KG1 (cell line): ENCODE measurements around the gene AP1S3.
"Not testable (repeated sequence)": the region's sequence is repeated elsewhere in the genome, so short reads cannot be mapped to it uniquely, and the experiment has no call there.

Source experiments
- DNase-seq: peaks from one replicate; lab custom pipeline; 2025; lab: John Stamatoyannopoulos, UW

AP1S3 gene

GRCh38 chr2:223800908-223801307 lies 36.5 kb downstream of the AP1S3 start:
- no peak for DNase-seq

GRCh38 chr2:223797811-223798721 lies 39.3 kb downstream of the AP1S3 start:
- no peak for DNase-seq

GRCh38 chr2:223797037-223797436 lies 40.3 kb downstream of the AP1S3 start:
- no peak for DNase-seq

DNA sequence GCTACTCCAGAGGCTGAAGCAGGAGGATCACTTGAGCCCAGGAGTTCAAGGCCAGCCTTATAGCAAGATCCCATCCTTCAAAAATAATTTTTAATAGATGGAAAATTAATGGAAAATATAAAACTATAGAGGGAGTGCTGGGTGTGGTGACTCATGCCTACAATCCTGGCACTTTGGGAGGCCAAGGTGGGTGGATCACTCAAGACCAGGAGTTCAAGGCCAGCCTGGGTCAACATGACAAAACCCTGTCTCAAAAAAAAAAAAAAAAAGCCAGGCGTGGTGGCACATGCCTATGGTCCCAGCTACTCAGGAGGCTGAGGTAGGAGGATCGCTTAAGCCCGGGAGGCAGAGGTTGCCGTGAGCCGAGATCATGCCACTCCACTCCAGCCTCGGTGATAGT lies 48.0 kb downstream of the AP1S3 start:
- DNase-seq = no peak

DNA sequence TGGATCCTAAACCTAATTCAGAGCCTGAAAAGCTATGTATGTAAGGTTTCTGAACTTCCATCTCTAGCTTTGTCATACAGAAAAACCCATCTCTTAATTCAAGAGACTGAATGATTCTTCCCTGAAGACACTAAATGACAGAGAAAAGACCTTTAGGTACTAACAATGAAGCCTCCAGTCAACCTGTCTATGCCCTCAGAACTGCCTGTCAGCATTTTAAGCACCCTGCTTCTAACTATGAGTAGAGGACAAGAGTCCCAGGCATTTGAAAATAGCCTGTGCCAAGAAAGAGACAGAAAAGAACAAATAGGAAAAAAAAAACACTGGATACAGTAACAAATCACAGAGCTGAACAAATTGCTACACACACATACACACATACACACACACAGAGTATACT lies 48.6 kb downstream of the AP1S3 start:
- no peak for DNase-seq

GRCh38 chr2:223788106-223788505 lies 49.3 kb downstream of the AP1S3 start:
- DNase-seq = not testable (repeated sequence)

- no peak for DNase-seq
Measured at GRCh38 chr2:223787358-223787757, 50.0 kb downstream of the AP1S3 start.

DNA sequence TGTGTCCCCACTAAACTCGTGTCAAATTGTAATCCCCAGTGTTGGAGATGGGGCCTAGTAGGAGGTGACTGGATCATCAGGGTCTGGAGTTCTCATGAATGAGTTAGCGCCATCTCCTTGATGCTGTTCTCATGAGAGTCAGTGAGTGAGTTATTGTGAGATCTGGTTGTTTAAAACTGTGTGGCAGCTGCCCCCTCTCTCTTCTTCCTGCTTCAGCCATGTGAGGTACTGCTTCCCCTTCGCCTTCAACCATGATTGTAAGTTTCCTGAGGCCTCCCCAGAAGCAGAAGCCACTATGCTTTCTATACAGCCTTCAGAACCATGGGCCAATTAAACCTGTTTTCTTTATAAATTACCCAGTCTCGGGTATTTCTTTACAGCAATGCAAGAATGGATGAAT lies 50.4 kb downstream of the AP1S3 start:
- DNase-seq = no peak

DNA sequence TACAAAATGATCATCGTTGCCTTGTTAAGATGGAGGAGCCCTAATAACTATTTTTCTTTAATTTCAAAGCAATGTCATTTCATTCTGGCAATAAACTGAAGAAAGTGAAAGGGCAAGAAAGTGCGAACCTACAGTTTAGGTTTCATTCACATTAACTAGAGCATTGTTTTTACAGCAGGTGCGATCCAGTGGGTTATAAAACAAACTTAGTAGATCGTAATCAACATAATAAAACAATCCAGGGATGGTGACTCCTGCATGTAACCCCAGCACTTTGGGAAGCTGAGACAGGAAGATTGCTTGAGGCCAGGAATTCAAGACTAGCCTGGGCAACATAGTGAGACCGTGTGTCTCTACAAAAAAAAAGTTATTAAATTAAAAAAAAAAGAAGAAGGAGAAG lies 51.1 kb downstream of the AP1S3 start:
- no peak for DNase-seq

GRCh38 chr2:223784221-223784772 lies 53.1 kb downstream of the AP1S3 start:
- no peak for DNase-seq

GRCh38 chr2:223782629-223783028 lies 54.8 kb downstream of the AP1S3 start:
- DNase-seq = no peak

DNA sequence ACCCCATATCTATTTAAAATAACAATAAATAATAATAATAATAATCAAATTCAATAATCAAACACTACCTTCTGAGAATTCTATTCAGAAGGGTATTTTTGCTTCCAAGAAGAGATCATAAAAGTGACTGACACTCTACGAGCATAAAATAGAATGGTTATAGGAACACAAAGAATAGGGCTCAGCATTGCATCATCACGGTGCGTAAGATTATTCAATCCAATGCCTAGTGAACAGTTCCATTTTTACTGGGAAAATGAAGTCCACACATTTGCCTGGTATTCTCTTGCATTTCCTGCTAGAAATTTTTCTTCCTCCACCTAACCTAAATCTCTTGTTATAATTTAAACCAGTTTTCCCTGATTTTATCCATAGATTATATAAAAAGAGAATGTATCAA lies 55.8 kb downstream of the AP1S3 start:
- DNase-seq = no peak

DNA sequence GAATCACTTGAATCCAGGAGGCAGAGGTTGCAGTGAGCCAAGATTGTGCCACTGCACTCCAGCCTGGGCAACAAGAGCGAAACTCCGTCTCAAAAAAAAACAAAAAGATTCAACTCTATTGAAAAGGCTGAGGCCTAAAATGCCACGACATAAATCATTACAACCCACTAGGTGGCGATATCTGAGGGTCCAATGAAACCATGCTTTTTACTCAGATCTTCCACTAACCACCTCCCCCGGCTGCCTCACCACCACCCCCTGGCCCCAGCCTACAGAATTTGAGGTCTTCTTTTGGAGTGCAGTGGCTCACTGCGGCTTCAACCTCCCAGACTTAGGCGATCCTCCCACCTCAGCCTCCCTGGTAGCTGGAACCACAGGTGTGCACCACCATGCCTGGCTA lies 57.5 kb downstream of the AP1S3 start:
- no peak for DNase-seq

DNA sequence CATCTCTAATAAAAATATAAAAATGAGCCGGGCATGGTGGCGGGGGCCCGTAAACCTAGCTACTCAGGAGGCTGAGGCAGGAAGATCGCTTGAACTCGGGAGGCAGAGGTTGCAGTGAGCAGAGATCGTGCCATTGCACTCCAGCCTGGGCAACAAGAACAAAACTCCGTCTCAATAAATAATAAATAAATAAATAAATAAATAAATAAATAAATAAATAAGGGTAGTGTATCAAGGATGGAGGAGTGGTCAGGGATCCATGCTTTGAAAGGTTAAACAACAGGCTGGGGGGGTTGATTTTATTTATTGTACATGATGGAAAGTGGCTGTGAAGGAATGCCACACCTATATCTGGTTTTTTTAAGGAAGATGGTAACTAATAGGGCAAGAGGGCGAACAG lies 63.2 kb downstream of the AP1S3 start:
- no peak for DNase-seq

- no peak for DNase-seq
Measured at GRCh38 chr2:223772363-223772762, 65.0 kb downstream of the AP1S3 start.

- DNase-seq = no peak
Measured at GRCh38 chr2:223771475-223771874, 65.9 kb downstream of the AP1S3 start.

- DNase-seq = no peak
Measured at GRCh38 chr2:223768179-223768578, 69.2 kb downstream of the AP1S3 start.

DNA sequence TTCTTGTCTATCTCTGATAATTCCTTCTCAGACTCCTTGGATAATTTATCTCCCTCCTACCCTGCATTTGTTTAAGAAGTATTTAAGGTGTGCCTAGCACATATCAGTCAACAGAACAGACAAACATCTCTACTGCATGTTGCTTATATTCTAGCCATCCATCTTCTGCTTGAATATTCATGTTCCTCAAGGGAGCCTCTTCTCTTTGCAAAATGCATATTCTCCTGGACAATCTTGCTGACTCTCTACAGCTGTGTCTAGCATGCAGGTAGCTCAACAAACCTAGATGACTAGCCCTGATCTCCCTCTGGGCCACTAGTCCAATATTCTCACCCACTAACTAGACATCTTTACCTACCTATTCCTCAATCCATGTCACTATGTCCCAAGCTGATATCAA lies 70.0 kb downstream of the AP1S3 start:
- DNase-seq = no peak

GRCh38 chr2:223765221-223765785 lies 72.1 kb downstream of the AP1S3 start:
- no peak for DNase-seq

DNA sequence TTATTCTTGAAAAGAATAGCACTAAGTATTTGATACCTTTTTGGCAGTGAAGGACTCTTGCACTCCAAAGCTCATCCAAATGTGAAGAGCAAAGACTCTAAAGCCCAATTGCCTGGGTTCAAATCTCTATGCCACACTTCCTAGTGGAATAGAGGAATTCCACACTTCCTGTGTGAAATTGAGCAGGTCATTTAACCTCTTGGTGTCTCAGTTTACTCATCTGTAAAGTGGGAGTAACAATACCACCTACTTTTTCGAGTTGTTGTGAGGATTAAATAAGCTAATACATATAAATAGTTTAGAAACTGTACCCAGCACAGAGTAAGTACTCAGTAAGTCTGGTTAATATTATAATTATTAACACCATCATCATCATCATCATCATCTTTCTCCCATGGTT lies 72.6 kb downstream of the AP1S3 start:
- DNase-seq = no peak

- no peak for DNase-seq
Measured at GRCh38 chr2:223762853-223763252, 74.5 kb downstream of the AP1S3 start.

GRCh38 chr2:223761746-223762145 lies 75.6 kb downstream of the AP1S3 start:
- not testable (repeated sequence) for DNase-seq

- no peak for DNase-seq
Measured at GRCh38 chr2:223760838-223761502, 76.4 kb downstream of the AP1S3 start.
